H1 (cell line): Measurements from ENCODE around the gene CDK12. TPM values are rescaled to one million over a fixed set of nuclear protein-coding genes. Genes with fewer than 3 reads are reported as not detected.

Source experiments
- ASH2L ChIP-seq: fragments of 200-600, 300-600 bp; sonication (generic); IDR thresholded peaks from one replicate; pipeline ENCODE4 v1.7.1; 2017; ENCODE audit warnings: low read length
- ATF3 ChIP-seq: IDR thresholded peaks from 2 replicates; pipeline ENCODE4 v1.6.1; 2011; ENCODE audit warnings: low read depth, mild to moderate bottlenecking, low read length; ENCODE audit not compliant: insufficient read depth
- CBX5 ChIP-seq: fragments of 300-800, 300-1000 bp; sonication (generic); IDR thresholded peaks from 2 replicates; pipeline ENCODE4 v1.7.1; 2016; ENCODE audit warnings: antibody characterized with exemption, low read length, low read depth
- CBX8 ChIP-seq: fragments of 300-800, 300-1000 bp; sonication (generic); IDR thresholded peaks from 2 replicates; pipeline ENCODE4 v1.7.1; 2016; ENCODE audit warnings: low read depth, low read length, borderline replicate concordance
- CREB1 ChIP-seq: IDR thresholded peaks from 2 replicates; pipeline ENCODE4 v1.6.1; 2012; ENCODE audit warnings: inconsistent platforms
- CTCF ChIP-seq, 3 experiments: IDR thresholded peaks; 1 replicate in 2 of 3; 2 replicates in 1 of 3; pipeline versions ENCODE4 v1.5.1 to v1.6.1; 2011; ENCODE audit warnings: low read length in 3 of 3, mild to moderate bottlenecking in 3 of 3, inconsistent platforms in 2 of 3, low read depth in 1 of 3, moderate library complexity in 1 of 3; ENCODE audit not compliant: insufficient read depth in 1 of 3; ENCODE audit errors: control extremely low read depth in 1 of 3
- FOSL1 ChIP-seq: IDR thresholded peaks from 2 replicates; pipeline ENCODE4 v1.6.1; 2011; ENCODE audit warnings: mild to moderate bottlenecking, low read depth, low read length, moderate library complexity; ENCODE audit not compliant: insufficient read depth
- GABPA ChIP-seq: IDR thresholded peaks from 2 replicates; pipeline ENCODE4 v1.6.1; 2011; ENCODE audit warnings: mild to moderate bottlenecking, low read length, moderate library complexity, borderline replicate concordance; ENCODE audit not compliant: insufficient read depth
- HDAC6 ChIP-seq: IDR thresholded peaks from one replicate; pipeline ENCODE4 v1.7.1; 2012; ENCODE audit warnings: low read depth, mild to moderate bottlenecking, inconsistent platforms, low read length, moderate library complexity
- KDM4A ChIP-seq: IDR thresholded peaks from one replicate; pipeline ENCODE4 v1.7.1; 2012; ENCODE audit warnings: low read depth, mild to moderate bottlenecking, moderate library complexity, low read length, inconsistent platforms; ENCODE audit not compliant: severe bottlenecking
- MAX ChIP-seq: IDR thresholded peaks from 2 replicates; pipeline ENCODE4 v1.6.1; 2012; ENCODE audit warnings: inconsistent platforms
- NRF1 ChIP-seq: IDR thresholded peaks from 2 replicates; pipeline ENCODE4 v1.6.1; 2011; ENCODE audit warnings: mild to moderate bottlenecking, low read depth, low read length, improper control_type of control experiment
- PHF8 ChIP-seq: fragments of 200-600 bp; sonication (generic); conservative IDR thresholded peaks from 2 replicates; pipeline ENCODE4 v1.7.1; 2012; ENCODE audit warnings: low read depth, mild to moderate bottlenecking, inconsistent platforms, low read length, moderate library complexity
- POLR2A ChIP-seq, 2 experiments: IDR thresholded peaks; 1 replicate in 1 of 2; 2 replicates in 1 of 2; pipeline ENCODE4 v1.6.1; 2011; ENCODE audit warnings: low read depth in 2 of 2, low read length in 2 of 2, mild to moderate bottlenecking in 2 of 2; ENCODE audit errors: control extremely low read depth in 1 of 2
- RBBP5 ChIP-seq: IDR thresholded peaks from 2 replicates; pipeline ENCODE4 v1.7.1; 2012; ENCODE audit warnings: low read depth, mild to moderate bottlenecking, inconsistent platforms, low read length, moderate library complexity, borderline replicate concordance
- SAP30 ChIP-seq: fragments of 300-600 bp; sonication (generic); IDR thresholded peaks from 2 replicates; pipeline ENCODE4 v1.7.1; 2012; ENCODE audit warnings: low read length, moderate library complexity, mild to moderate bottlenecking, inconsistent platforms; ENCODE audit not compliant: insufficient read depth, insufficient replicate concordance
- SIN3A ChIP-seq, 2 experiments: IDR thresholded peaks in 1 of 2; conservative IDR thresholded peaks in 1 of 2; 2 replicates each; pipeline ENCODE4 v1.6.1; 2011 to 2012; ENCODE audit warnings: low read length in 2 of 2, improper control_type of control experiment in 1 of 2, low read depth in 1 of 2, mild to moderate bottlenecking in 1 of 2
- SIRT6 ChIP-seq: IDR thresholded peaks from one replicate; pipeline ENCODE4 v1.7.1; 2012; ENCODE audit warnings: low read length, inconsistent platforms
- ZNF274 ChIP-seq: IDR thresholded peaks from 2 replicates; pipeline ENCODE4 v1.7.0; 2012; ENCODE audit warnings: low read length, borderline replicate concordance; ENCODE audit errors: extremely low read depth
- polyA plus RNA-seq, 7 experiments: library from polyadenylated mRNA; depleted of rRNA in 3 of 7; stranded (reverse) in 5 of 7; unstranded in 2 of 7; fragments of >200 nt in 5 of 7; fragments of 200-250 nt in 2 of 7; gene quantifications; 1 replicate in 5 of 7; 2 replicates in 1 of 7; 4 replicates in 1 of 7; pipeline versions ENCODE4 v1.2.1 to v1.2.3, GENCODE V29; 2011 to 2013; ENCODE audit warnings: missing spikeins in 2 of 7, mixed read lengths in 2 of 7
- total RNA-seq: library from RNA; stranded (reverse); fragmentation: NEBNext Ultra II Directional; extraction: Animal tissue kit (Norgen Biotek cat#: 25700); gene quantifications from 2 replicates; pipeline ENCODE4 v1.2.1, GENCODE V29; 2021

CDK12 gene
- total and polyA plus RNA-seq, 2 of the 8 experiments (the other 6 are each of a cell fraction or from before 2014, with no cell fraction given), result 14.8 to 70.3 TPM

- no peak for TF ChIP-seq CTCF (IDR thresholded peaks at IDR 0.05; ENCODE audit: control extremely low read depth in 1 of 3, insufficient read depth in 1 of 3, low read depth in 1 of 3, low read length in 3 of 3)
- TF ChIP-seq CBX5, result no peak
- TF ChIP-seq CREB1, result peak; percentile 39; the same call in 1 of the 2 replicates
- TF ChIP-seq ZNF274, result no peak
- TF ChIP-seq FOSL1, result no peak
- TF ChIP-seq RBBP5, result peak; percentile 68; the same call in 1 of the 2 replicates
- TF ChIP-seq ASH2L, result peak; percentile 83
- TF ChIP-seq MAX, result peak; percentile 50; the same call in 1 of the 2 replicates
- no peak for TF ChIP-seq HDAC6
- peak; percentile 67 for TF ChIP-seq PHF8
- TF ChIP-seq NRF1, result no peak
- no peak for TF ChIP-seq CBX8
- no peak for TF ChIP-seq SIRT6
- TF ChIP-seq SIN3A (conservative IDR thresholded peaks at IDR 0.05 in 1 of 2, IDR thresholded peaks at IDR 0.05 in 1 of 2; ENCODE audit: low read depth in 1 of 2, low read length in 2 of 2), result peak in 1 of 2 experiments; percentile 63; a peak in 1 of 4 replicates
- TF ChIP-seq SAP30, result no peak
- peak; percentile 44 for TF ChIP-seq KDM4A
- no peak; a peak in 1 of 3 replicates for TF ChIP-seq POLR2A (IDR thresholded peaks at IDR 0.05; ENCODE audit: control extremely low read depth in 1 of 2, low read depth in 2 of 2, low read length in 2 of 2)
- TF ChIP-seq GABPA, result no peak
- no peak for TF ChIP-seq ATF3
Measured at GRCh38 chr17:39573447-39574298, 112.4 kb downstream of the CDK12 start (continued).
